Common myeloid progenitor, CD34-positive (primary cell): ENCODE data around the gene NPM1. TPM values are rescaled to one million over a fixed set of nuclear protein-coding genes. Genes with fewer than 3 reads are reported as not detected.

Experiments used
- CTCF ChIA-PET: fragments of 350-600 bp; sonication (Branson Sonifier 250); formaldehyde crosslinking; loops from one replicate; lab custom pipeline; 2021; ENCODE audit warnings: antibody characterized with exemption; lab: Charles Lee
- POLR2A ChIA-PET: fragments of 350-600 bp; sonication (Branson Sonifier 250); formaldehyde crosslinking; loops from one replicate; lab custom pipeline; 2021; ENCODE audit warnings: antibody characterized with exemption; lab: Charles Lee
- DNase-seq, 3 donors: peaks; one replicate each; pipeline versions ENCODE4 v3.0.0 to v3.0.0-alpha.2; 2013
- H3K27ac ChIP-seq, 2 experiments: 1 replicate in 1 of 2; 2 replicates in 1 of 2; pipeline ENCODE4 v1.7.0; 2013; ENCODE audit warnings: inconsistent platforms in 2 of 2, low read length in 2 of 2, mild to moderate bottlenecking in 2 of 2, low read depth in 1 of 2, moderate library complexity in 1 of 2; ENCODE audit not compliant: severe bottlenecking in 2 of 2, insufficient read depth in 1 of 2, poor library complexity in 1 of 2
- H3K27me3 ChIP-seq, 5 experiments: replicated peaks in 2 of 5; 1 replicate in 3 of 5; 2 replicates in 2 of 5; pipeline versions ENCODE4 v1.6.1 to v1.7.0; 2013; ENCODE audit warnings: low read length in 4 of 5, mild to moderate bottlenecking in 2 of 5, moderate library complexity in 2 of 5, inconsistent platforms in 1 of 5; ENCODE audit not compliant: insufficient read depth in 5 of 5, control insufficient read depth in 4 of 5
- H3K36me3 ChIP-seq, 4 experiments: 1 replicate in 2 of 4; 2 replicates in 2 of 4; pipeline versions ENCODE4 v1.6.1 to v1.7.0; 2013; ENCODE audit warnings: low read length in 3 of 4, control low read depth in 1 of 4, mild to moderate bottlenecking in 1 of 4; ENCODE audit not compliant: control insufficient read depth in 4 of 4, insufficient read depth in 4 of 4
- H3K4me1 ChIP-seq, 4 experiments: 1 replicate in 3 of 4; 2 replicates in 1 of 4; pipeline versions ENCODE4 v1.6.1 to v1.7.1; 2013; ENCODE audit warnings: low read length in 3 of 4, mild to moderate bottlenecking in 3 of 4, control low read depth in 1 of 4, inconsistent platforms in 1 of 4, moderate library complexity in 1 of 4; ENCODE audit not compliant: control insufficient read depth in 4 of 4, insufficient read depth in 4 of 4; ENCODE audit errors: control extremely low read depth in 1 of 4
- H3K4me3 ChIP-seq, 7 experiments: 1 replicate in 4 of 7; 2 replicates in 3 of 7; pipeline versions ENCODE4 v1.5.1 to v1.7.0; 2013; ENCODE audit warnings: mild to moderate bottlenecking in 7 of 7, low read length in 6 of 7, moderate library complexity in 6 of 7, inconsistent platforms in 2 of 7, low read depth in 2 of 7, control low read depth in 1 of 7; ENCODE audit not compliant: insufficient read depth in 4 of 7, control insufficient read depth in 1 of 7; ENCODE audit errors: extremely low read depth in 1 of 7
- H3K9me3 ChIP-seq, 5 experiments: 1 replicate in 4 of 5; 2 replicates in 1 of 5; pipeline versions ENCODE4 v1.6.1 to v1.7.1; 2013; ENCODE audit warnings: low read length in 4 of 5, mild to moderate bottlenecking in 2 of 5, inconsistent platforms in 1 of 5, low read depth in 1 of 5, moderate library complexity in 1 of 5; ENCODE audit not compliant: control insufficient read depth in 4 of 5, insufficient read depth in 2 of 5; ENCODE audit errors: control extremely low read depth in 1 of 5
- WGBS: methylation state at CpG from one replicate; pipeline ENCODE4 v1.1.5; 2013; ENCODE audit not compliant: insufficient coverage; 5-methylcytosine and 5-hydroxymethylcytosine counted together
- polyA plus RNA-seq: library from polyadenylated mRNA; unstranded; fragments of 120-200 nt; gene quantifications from one replicate; pipeline ENCODE4 v1.2.1, GENCODE V29; 2013

Gene NPM1, protein sequence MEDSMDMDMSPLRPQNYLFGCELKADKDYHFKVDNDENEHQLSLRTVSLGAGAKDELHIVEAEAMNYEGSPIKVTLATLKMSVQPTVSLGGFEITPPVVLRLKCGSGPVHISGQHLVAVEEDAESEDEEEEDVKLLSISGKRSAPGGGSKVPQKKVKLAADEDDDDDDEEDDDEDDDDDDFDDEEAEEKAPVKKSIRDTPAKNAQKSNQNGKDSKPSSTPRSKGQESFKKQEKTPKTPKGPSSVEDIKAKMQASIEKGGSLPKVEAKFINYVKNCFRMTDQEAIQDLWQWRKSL
- polyA plus RNA-seq = 4,465 TPM

DNA sequence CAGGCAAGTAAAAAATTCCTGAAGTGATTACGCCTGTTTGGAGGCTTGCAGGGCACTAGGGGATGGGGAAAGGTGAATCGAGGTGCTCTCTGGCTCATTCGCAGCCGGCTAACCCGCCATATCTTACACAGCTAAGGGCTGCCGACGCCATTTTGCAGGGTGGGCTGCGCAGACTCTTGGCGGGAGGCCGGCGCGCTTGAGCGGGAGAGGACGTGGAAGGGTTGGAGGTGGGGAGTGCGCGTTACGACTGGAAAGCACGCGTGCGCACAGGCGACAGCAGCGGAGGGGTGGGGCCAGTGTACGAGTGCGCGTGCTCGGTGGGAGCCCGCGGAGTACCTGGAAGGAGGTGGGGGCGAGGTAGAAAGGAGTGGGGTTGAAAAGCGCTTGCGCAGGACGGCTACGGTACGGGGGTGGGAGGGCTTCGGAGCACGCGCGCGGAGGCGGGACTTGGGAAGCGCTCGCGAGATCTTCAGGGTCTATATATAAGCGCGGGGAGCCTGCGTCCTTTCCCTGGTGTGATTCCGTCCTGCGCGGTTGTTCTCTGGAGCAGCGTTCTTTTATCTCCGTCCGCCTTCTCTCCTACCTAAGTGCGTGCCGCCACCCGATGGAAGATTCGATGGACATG is at the start of gene NPM1:
Gene NPM1, plus strand, starts transcription at position 505 of the 625 bp plus-strand sequence. Its CDS starts 100 bp downstream, at position 605.
- Histone ChIP-seq H3K27ac (peak within 1 kb of the TSS; percentile 92 to 97), H3K9me3 (no peaks in the 10 kb centered on the region), H3K36me3 (peaks cover 0 to 38% (median 15%) of the 10 kb centered on the region in 4 experiments), H3K4me1 (peaks cover 20 to 43% (median 25%) of the 10 kb centered on the region in 4 experiments), H3K27me3 (no peaks in the 10 kb centered on the region), H3K4me3 (peak within 1 kb of the TSS; percentile 73 to 97 (median 87))
- POLR2A ChIA-PET = interaction anchor here (1.1 to 1.7 kb wide), 3 partner anchors 9 to 692 kb away, joined by 3 to 6 read pairs (median 4); no protein-coding TSS in a partner anchor
- under 1% methylated on average over 43 of the region's 56 CpGs for WGBS
- DNase-seq = peak; percentile 98 to 99 (median 99)
- CTCF ChIA-PET = no interaction called here

DNA sequence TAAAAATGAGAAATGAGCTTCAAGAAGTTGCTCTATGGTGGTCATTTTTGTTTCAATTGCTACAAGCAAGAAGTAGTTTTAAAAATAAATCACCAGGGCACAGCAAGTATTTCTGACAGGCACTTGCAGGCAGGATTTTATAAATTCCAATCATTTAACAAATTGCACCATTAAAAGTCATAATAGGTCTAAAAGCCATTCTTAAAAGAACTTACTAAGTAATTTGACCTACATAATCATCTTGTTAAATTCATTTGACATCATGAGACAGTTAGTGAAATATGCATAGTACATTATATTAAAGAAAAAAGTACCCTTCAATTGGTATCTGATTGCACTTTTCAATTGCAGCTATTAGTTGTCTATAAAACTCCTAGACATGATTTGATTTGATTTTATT is 47.6 kb upstream of the NPM1 start:
- Histone ChIP-seq H3K36me3 (no peaks in the 10 kb centered on the region), H3K4me3 (no peak overlapping the region), H3K27ac (no peak overlapping the region), H3K4me1 (peaks cover 0 to 9% (median 5%) of the 10 kb centered on the region in 4 experiments), H3K9me3 (no peaks in the 10 kb centered on the region), H3K27me3 (peaks cover 0 to 37% (median 14%) of the 10 kb centered on the region in 5 experiments)
- POLR2A ChIA-PET = no interaction called here
- no peak for DNase-seq
- CTCF ChIA-PET = interaction anchor here (0.7 to 6.0 kb wide), 7 partner anchors 9 to 135 kb away, joined by 3 to 25 read pairs (median 3); no protein-coding TSS in a partner anchor

DNA sequence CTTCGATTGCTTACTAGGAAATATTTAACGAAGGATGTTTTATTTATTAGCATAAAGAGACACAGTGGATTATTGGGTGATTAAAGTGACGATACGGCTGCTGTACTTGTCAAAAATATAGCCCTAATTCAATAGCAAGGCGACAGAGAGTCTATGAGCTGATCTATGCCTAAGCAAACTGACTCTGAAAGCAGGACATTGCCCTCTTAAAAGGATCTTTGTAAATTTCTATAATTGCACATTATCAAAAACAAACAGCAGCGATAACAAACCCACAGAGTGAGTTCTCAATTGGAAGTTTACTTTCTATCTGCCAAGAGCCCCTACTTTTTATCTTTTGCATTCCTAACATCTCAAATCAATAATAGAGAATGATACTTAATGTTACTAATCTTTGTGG is 47.2 kb upstream of the NPM1 start:
- 80% methylated on average over 1 of the region's 6 CpGs for WGBS
- H3K9me3 ChIP-seq = no peaks in the 10 kb centered on the region
- POLR2A ChIA-PET = interaction anchor here (0.7 kb wide), 1 partner anchor 1824 kb away, joined by 4 read pairs; no protein-coding TSS in a partner anchor
- CTCF ChIA-PET = interaction anchor here (0.7 to 6.0 kb wide), 7 partner anchors 9 to 135 kb away, joined by 3 to 25 read pairs (median 5); no protein-coding TSS in a partner anchor
- H3K36me3 ChIP-seq = no peaks in the 10 kb centered on the region
- H3K4me1 ChIP-seq = peaks cover 0 to 9% (median 5%) of the 10 kb centered on the region in 4 experiments
- H3K27me3 ChIP-seq = peaks cover 0 to 33% (median 13%) of the 10 kb centered on the region in 5 experiments
- DNase-seq = no peak
- H3K4me3 ChIP-seq = no peak overlapping the region
- no peak overlapping the region for H3K27ac ChIP-seq

DNA sequence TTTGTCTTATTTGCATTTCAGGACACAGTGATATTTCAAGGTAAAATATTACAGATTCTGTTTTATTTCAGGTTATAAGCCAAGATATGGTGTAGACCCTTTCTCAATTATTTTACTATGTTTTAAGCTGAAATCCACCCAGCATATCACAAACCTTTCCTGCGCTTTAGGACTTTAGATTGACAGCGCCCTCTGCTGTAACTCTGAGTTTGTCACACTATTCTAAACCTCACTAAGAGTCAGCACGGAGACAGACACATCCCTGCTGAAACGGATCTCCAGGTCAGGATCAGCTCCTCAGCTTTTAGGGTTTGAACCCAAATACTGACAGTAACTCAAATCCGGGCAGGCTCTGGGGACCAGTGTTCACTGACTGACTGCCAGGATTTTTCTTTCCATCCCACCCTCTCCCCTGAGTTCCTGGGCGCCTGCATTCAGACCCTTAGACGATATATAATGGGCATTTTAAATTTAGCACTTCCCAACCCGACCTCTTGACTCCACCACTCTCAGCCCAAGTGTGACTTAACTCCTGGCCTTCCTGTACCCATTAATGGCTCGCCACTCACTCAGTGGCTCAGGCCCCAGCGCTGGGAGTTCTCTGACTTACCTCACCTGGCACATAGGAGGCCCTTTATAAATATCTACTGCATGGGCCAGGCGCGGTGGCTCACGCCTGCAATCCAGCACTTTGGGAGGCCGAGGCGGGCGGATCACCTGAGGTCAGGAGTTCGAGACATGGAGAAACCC is 45.1 kb upstream of the NPM1 start:
- CTCF ChIA-PET = interaction anchor here (0.9 to 6.0 kb wide), 14 partner anchors 10 to 597 kb away, joined by 3 to 25 read pairs (median 4); no protein-coding TSS in a partner anchor
- POLR2A ChIA-PET = no interaction called here
- no peaks in the 10 kb centered on the region for H3K9me3 ChIP-seq
- peak; percentile 65 to 83 (median 77) for DNase-seq
- H3K36me3 ChIP-seq = no peaks in the 10 kb centered on the region
- H3K27ac ChIP-seq = no peak overlapping the region
- H3K4me3 ChIP-seq = no peak overlapping the region
- H3K27me3 ChIP-seq = peaks cover 0 to 13% (median 5%) of the 10 kb centered on the region in 5 experiments
- WGBS = 75% methylated on average over 15 of the region's 17 CpGs
- H3K4me1 ChIP-seq = no peaks in the 10 kb centered on the region

DNA sequence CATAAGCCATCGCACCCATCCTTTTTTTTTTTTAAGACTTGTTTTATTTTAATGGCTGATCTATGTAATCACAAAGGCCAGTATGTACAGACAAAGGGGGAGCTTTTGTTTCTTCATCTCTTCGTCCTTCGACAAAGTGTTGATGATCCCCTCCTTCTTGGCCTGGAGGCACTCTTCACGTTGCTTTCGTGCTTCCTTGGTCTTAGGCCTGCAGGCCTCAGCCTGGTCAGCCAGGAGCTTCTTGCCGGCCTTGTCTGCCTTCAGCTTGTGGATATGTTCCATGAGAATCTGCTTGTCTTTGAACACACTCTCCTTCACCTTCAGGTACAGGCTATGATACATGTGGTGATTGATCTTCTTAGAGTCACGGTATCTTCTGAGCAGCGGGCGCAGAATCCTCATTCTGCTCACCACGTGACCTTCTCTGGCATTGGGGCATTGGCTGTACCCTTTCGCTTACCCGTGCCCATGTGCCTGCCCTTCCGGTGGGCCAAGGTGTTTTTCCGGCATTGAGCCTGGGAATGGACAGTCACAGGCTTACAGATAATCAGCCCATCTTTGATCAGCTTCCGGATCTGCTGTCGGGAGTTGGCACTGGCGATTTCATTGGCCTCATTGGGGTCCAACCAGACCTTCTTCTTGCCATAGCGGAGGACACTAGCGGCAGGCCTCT is 42.6 kb upstream of the NPM1 start:
- Histone ChIP-seq H3K4me1 (no peaks in the 10 kb centered on the region), H3K36me3 (no peaks in the 10 kb centered on the region), H3K27me3 (peaks cover 0 to 5% (median 0%) of the 10 kb centered on the region in 5 experiments), H3K27ac (no peak overlapping the region), H3K9me3 (no peaks in the 10 kb centered on the region), H3K4me3 (no peak overlapping the region)
- POLR2A ChIA-PET = no interaction called here
- CTCF ChIA-PET = interaction anchor here (1.1 to 6.0 kb wide), 2 partner anchors 8 to 21 kb away, joined by 3 to 25 read pairs; no protein-coding TSS in a partner anchor
- WGBS = 98% methylated on average over 16 of the region's 19 CpGs
- no peak for DNase-seq

DNA sequence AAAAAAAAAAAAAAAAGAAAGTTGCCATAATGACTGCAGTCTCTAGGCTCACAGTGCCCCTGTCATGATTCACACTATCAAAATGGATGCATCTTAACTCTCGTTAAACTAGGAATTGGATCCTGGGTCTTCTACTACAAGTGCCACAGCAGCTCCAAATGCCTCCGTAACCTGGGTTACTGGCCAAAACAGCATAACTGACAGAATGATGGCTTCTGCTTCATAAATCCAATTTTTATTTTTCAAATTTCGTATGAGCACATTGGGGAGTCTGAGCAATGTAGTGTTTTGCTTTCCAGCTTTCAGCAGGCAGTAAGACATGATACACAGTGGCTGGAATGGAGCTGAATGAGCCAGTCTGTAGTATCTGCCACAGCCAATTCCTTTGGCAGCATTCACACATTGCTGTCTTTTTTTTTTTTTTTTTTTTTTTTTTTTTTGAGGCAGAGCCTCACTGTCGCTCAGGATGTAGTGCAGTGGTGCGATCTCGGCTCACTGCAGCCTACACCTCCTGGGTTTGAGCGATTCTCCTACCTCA is 36.0 kb upstream of the NPM1 start:
- no peak for DNase-seq
- Histone ChIP-seq H3K27ac (no peak overlapping the region), H3K4me3 (no peak overlapping the region), H3K9me3 (no peaks in the 10 kb centered on the region), H3K36me3 (no peaks in the 10 kb centered on the region), H3K27me3 (no peaks in the 10 kb centered on the region), H3K4me1 (no peaks in the 10 kb centered on the region)
- POLR2A ChIA-PET = interaction anchor here (0.8 kb wide), 1 partner anchor 328 kb away, joined by 4 read pairs; no protein-coding TSS in a partner anchor
- 100% methylated on average over 1 of the region's 7 CpGs for WGBS
- CTCF ChIA-PET = interaction anchor here (0.7 to 3.9 kb wide), 5 partner anchors 9 to 608 kb away, joined by 3 to 25 read pairs (median 3); no protein-coding TSS in a partner anchor
